Right lobe of liver (tissue), 4 donors: Measurements from ENCODE around the gene RAD23A.

ENCODE experiments used
- CTCF ChIP-seq, 4 donors: fragments of 200-600 bp in 3 of 4; fragments of 450-650 bp in 1 of 4; IDR thresholded peaks; one replicate each; pipeline versions ENCODE4 v1.5.1 to v1.8.0; 2016 to 2022; ENCODE audit warnings: antibody characterized with exemption in 4 of 4, mild to moderate bottlenecking in 2 of 4
- POLR2A ChIP-seq: fragments of 450-650 bp; IDR thresholded peaks from one replicate; pipeline ENCODE4 v1.6.1; 2017; ENCODE audit warnings: antibody characterized with exemption, mild to moderate bottlenecking
- donor health status: DM: no; HTN: no; CAD: no.
- donor health status: DM: no; HTN: no; CAD: no.
- donor health status: DM: no; HTN: yes; CAD: no.

GRCh38 chr19:12974301-12975220, 28.9 kb downstream of the RAD23A start:
- no peak for TF ChIP-seq CTCF (IDR thresholded peaks at IDR 0.05)
- TF ChIP-seq POLR2A, result no peak
